ENCODE data around the gene RAET1E. TPM values are rescaled to one million over a fixed set of nuclear protein-coding genes. Genes with fewer than 3 reads are reported as not detected.

Gene RAET1E
- total RNA-seq, 1 experiment from 2014 or later: not detected

DNA sequence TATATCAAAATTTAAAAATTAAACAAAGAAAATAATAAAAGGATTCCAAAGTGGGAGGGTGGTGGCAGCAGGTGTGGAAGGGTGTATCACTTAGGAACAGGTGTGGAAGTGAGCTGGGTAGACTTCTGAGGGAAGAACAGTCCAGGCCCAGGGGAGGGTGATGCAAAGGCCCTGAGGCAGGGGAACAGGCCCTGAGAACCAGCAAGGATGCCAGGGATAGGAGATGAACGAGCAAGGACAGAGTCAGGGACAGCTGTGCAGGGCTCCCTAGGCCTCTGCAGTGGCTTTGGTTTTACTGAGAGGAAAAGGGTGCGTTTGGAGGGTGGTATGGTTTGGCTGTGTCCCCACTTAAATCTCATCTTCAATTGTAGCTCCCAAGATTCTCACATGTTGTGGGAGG, 9.4 kb upstream of the RAET1E start:
- H3K27me3 ChIP-seq (replicated peaks; ENCODE audit: control insufficient read depth, insufficient read depth, low read length): no peaks in the 10 kb centered on the region
- TF ChIP-seq, protein P1, sequence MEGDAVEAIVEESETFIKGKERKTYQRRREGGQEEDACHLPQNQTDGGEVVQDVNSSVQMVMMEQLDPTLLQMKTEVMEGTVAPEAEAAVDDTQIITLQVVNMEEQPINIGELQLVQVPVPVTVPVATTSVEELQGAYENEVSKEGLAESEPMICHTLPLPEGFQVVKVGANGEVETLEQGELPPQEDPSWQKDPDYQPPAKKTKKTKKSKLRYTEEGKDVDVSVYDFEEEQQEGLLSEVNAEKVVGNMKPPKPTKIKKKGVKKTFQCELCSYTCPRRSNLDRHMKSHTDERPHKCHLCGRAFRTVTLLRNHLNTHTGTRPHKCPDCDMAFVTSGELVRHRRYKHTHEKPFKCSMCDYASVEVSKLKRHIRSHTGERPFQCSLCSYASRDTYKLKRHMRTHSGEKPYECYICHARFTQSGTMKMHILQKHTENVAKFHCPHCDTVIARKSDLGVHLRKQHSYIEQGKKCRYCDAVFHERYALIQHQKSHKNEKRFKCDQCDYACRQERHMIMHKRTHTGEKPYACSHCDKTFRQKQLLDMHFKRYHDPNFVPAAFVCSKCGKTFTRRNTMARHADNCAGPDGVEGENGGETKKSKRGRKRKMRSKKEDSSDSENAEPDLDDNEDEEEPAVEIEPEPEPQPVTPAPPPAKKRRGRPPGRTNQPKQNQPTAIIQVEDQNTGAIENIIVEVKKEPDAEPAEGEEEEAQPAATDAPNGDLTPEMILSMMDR (IDR thresholded peaks at IDR 0.05; ENCODE audit: insufficient read depth in 1 of 2, low read depth in 1 of 2, low read length in 1 of 2, severe bottlenecking in 1 of 2, unreplicated experiment in 1 of 2): no peak
- no peaks in the 10 kb centered on the region; the same call in 1 of the 2 replicates for H3K9me3 ChIP-seq
- no peak for DNase-seq
- H3K4me3 ChIP-seq (ENCODE audit: low read depth, low read length): no peak overlapping the region
- CTCF ChIA-PET: no interaction called here
- POLR2A ChIA-PET: no interaction called here
- no peaks in the 10 kb centered on the region for H3K4me1 Mint-ChIP-seq (ENCODE audit: low read depth, unreplicated experiment)
- H3K36me3 ChIP-seq (ENCODE audit: control insufficient read depth, insufficient read depth, low read length): no peaks in the 10 kb centered on the region
- intact Hi-C loops (cut with micrococcal nuclease; ENCODE audit: unreplicated experiment): no loop called here
- no peaks in the 10 kb centered on the region for H3K4me1 ChIP-seq
- peaks cover 5% of the 10 kb centered on the region for H3K27me3 Mint-ChIP-seq (ENCODE audit: insufficient read depth, unreplicated experiment)
- peaks cover 17% of the 10 kb centered on the region for H3K9me3 Mint-ChIP-seq (ENCODE audit: unreplicated experiment)
- H3K27ac Mint-ChIP-seq (ENCODE audit: unreplicated experiment): no peak overlapping the region
- no peaks in the 10 kb centered on the region for H3K36me3 Mint-ChIP-seq (ENCODE audit: insufficient read depth, unreplicated experiment)
- no peak overlapping the region for H3K4me3 Mint-ChIP-seq (ENCODE audit: unreplicated experiment)
- BruUV-seq (replicated peaks): no TSS peak

DNA sequence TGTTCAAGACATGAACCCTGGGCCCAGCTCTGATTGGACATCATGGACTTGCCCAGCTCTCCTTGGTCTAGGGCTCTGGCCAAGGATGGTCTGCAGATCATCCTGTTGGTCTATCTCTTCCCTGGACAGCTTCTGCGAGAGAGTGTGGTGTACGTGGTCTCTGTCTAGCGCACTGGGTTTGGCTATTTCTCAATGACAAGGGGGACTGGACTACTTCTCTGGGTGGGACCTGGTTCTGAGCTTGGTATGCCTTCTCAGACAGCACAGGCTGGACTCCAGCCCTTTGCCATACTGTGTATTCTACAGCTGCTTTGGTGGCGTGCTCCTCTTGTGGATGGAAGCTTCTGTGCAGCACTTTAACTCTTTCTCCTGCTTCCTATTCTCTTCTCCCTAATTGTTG, 8.5 kb upstream of the RAET1E start:
- no peaks in the 10 kb centered on the region for H3K36me3 ChIP-seq (ENCODE audit: control insufficient read depth, insufficient read depth, low read length)
- Mint-ChIP-seq H3K4me3 (ENCODE audit: unreplicated experiment) (no peak overlapping the region), H3K27me3 (ENCODE audit: insufficient read depth, unreplicated experiment) (peaks cover 7% of the 10 kb centered on the region), H3K27ac (ENCODE audit: unreplicated experiment) (no peak overlapping the region), H3K36me3 (ENCODE audit: insufficient read depth, unreplicated experiment) (no peaks in the 10 kb centered on the region), H3K4me1 (ENCODE audit: low read depth, unreplicated experiment) (no peaks in the 10 kb centered on the region), H3K9me3 (ENCODE audit: unreplicated experiment) (peaks cover 17% of the 10 kb centered on the region)
- H3K27me3 ChIP-seq (replicated peaks; ENCODE audit: control insufficient read depth, insufficient read depth, low read length): no peaks in the 10 kb centered on the region
- no TSS peak for BruUV-seq (replicated peaks)
- H3K4me1 ChIP-seq: no peaks in the 10 kb centered on the region
- TF ChIP-seq, protein P1 (IDR thresholded peaks at IDR 0.05; ENCODE audit: insufficient read depth in 1 of 2, low read depth in 1 of 2, low read length in 1 of 2, severe bottlenecking in 1 of 2, unreplicated experiment in 1 of 2): no peak
- ChIA-PET POLR2A (no interaction called here), CTCF (no interaction called here)
- no peak overlapping the region for H3K4me3 ChIP-seq (ENCODE audit: low read depth, low read length)
- no peaks in the 10 kb centered on the region; the same call in 1 of the 2 replicates for H3K9me3 ChIP-seq
- intact Hi-C loops (cut with micrococcal nuclease; ENCODE audit: unreplicated experiment): no loop called here
- DNase-seq: no peak

DNA sequence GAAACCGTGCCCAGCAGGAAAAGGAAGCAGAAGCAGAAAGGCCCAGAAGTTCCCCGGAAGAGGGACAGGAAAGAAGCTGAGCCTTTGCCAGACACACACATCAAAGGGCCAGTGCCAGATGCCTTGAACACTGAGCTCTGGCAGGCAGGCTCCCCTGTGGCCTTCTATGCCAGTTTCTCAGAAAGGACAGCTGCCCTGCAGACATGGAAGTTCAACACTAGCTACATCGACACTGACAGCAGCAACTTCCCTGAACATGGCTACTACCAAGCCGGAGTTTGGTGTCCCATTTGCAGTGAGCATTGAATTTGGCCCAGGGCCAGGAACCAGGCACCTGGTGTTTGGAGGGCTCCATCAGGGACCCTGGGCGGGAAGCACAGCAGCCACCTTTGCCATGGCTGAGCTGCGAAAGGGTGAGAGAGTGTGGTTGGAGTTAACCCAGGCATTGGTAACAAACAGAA, 8.0 kb upstream of the RAET1E start:
- Mint-ChIP-seq H3K4me1 (ENCODE audit: low read depth, unreplicated experiment) (no peaks in the 10 kb centered on the region), H3K4me3 (ENCODE audit: unreplicated experiment) (no peak overlapping the region), H3K36me3 (ENCODE audit: insufficient read depth, unreplicated experiment) (no peaks in the 10 kb centered on the region), H3K9me3 (ENCODE audit: unreplicated experiment) (peaks cover 17% of the 10 kb centered on the region), H3K27me3 (ENCODE audit: insufficient read depth, unreplicated experiment) (peaks cover 5% of the 10 kb centered on the region), H3K27ac (ENCODE audit: unreplicated experiment) (no peak overlapping the region)
- no TSS peak for BruUV-seq (replicated peaks)
- Histone ChIP-seq H3K4me1 (no peaks in the 10 kb centered on the region), H3K9me3 (no peaks in the 10 kb centered on the region; the same call in 1 of the 2 replicates), H3K36me3 (ENCODE audit: control insufficient read depth, insufficient read depth, low read length) (no peaks in the 10 kb centered on the region), H3K4me3 (ENCODE audit: low read depth, low read length) (no peak overlapping the region), H3K27me3 (replicated peaks; ENCODE audit: control insufficient read depth, insufficient read depth, low read length) (no peaks in the 10 kb centered on the region)
- intact Hi-C loops (cut with micrococcal nuclease; ENCODE audit: unreplicated experiment): no loop called here
- CTCF ChIA-PET: no interaction called here
- no peak for DNase-seq
- POLR2A ChIA-PET: no interaction called here
- TF ChIP-seq, protein P1 (IDR thresholded peaks at IDR 0.05; ENCODE audit: insufficient read depth in 1 of 2, low read depth in 1 of 2, low read length in 1 of 2, severe bottlenecking in 1 of 2, unreplicated experiment in 1 of 2): no peak

Measured in Caco-2 (cell line).